Measurements from ENCODE around the gene RASA3.

- TF ChIP-seq CTCF (IDR thresholded peaks at IDR 0.05; ENCODE audit: insufficient read depth, low read depth, low read length), result no peak
- no peak for TF ChIP-seq EZH2 (IDR thresholded peaks at IDR 0.05; ENCODE audit: insufficient read depth, low read length)
These were observed 30.9 kb downstream of the RASA3 start for GRCh38 chr13:114101358-114102130.

All from astrocyte (in vitro differentiated cells and primary cell).